ENCODE results near the gene TEX52. TPM values are rescaled to one million over a fixed set of nuclear protein-coding genes. Genes with fewer than 3 reads are reported as not detected.

Gene TEX52
- total RNA-seq, 6 donors from 2014 or later, result not detected

DNA sequence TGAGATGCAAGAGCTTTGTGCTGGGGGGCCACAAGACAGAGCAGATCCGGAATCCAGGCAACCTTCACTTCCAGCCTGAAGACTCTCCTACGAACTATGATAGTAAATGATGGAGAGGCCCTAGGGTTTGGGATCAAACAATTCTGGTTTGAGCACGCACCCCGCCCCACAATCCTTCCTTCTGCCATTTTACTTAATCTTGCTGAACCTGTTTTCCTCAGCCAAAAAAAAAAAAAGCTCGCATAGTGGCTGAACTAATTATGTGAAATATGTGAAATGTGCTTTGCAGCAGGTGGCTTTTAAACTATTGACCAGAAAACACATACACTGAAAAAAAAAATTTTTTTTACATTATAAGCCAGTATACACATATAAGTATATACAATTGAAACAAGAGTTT lies 45.0 kb downstream of the TEX52 start:
- Histone ChIP-seq H3K36me3 (peaks cover 0 to under 1% (median 0%) of the 10 kb centered on the region in 4 donors), H3K9me3 (no peaks in the 10 kb centered on the region), H3K4me3 (peak overlapping the region in 3 of 4 donors; percentile 60 to 72 (median 68)), H3K4me1 (peaks cover 12 to 17% (median 16%) of the 10 kb centered on the region in 4 donors), H3K27me3 (no peaks in the 10 kb centered on the region), H3K27ac (peak overlapping the region in 2 of 4 donors; percentile 88 to 92)
- WGBS, 2 donors, result 67 to 71% methylated on average over 5 of the region's 5 CpGs
- no peak for DNase-seq
- TF ChIP-seq EP300 (IDR thresholded peaks at IDR 0.05) (no peak), POLR2AphosphoS5 (IDR thresholded peaks at IDR 0.05) (no peak), POLR2A (IDR thresholded peaks at IDR 0.05) (no peak)
- TF ChIP-seq, protein P1, sequence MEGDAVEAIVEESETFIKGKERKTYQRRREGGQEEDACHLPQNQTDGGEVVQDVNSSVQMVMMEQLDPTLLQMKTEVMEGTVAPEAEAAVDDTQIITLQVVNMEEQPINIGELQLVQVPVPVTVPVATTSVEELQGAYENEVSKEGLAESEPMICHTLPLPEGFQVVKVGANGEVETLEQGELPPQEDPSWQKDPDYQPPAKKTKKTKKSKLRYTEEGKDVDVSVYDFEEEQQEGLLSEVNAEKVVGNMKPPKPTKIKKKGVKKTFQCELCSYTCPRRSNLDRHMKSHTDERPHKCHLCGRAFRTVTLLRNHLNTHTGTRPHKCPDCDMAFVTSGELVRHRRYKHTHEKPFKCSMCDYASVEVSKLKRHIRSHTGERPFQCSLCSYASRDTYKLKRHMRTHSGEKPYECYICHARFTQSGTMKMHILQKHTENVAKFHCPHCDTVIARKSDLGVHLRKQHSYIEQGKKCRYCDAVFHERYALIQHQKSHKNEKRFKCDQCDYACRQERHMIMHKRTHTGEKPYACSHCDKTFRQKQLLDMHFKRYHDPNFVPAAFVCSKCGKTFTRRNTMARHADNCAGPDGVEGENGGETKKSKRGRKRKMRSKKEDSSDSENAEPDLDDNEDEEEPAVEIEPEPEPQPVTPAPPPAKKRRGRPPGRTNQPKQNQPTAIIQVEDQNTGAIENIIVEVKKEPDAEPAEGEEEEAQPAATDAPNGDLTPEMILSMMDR (IDR thresholded peaks at IDR 0.05), result no peak
- ATAC-seq (ENCODE audit: low FRiP score in 2 of 2), result no peak

DNA sequence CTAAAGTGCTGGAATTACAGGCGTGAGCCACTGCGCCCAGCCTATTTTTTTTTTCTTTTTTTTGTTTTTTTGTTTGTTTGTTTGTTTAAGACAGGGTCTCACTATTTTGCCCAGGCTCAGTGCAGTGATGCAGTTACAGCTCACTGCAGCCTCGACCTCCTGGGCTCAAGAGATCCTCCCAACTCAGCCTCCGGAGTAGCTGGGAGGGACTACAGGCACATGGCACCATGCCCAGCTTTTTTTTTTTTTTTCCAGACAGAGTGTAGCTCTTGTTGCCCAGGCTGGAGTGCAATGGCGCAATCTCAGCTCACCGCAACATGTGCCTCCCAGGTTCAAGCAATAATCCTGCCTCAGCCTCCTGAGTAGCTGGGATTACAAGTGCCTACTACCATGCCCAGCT lies 50.1 kb downstream of the TEX52 start:
- DNase-seq (no peak), ATAC-seq (ENCODE audit: low FRiP score in 2 of 2) (no peak)
- Histone ChIP-seq H3K4me3 (no peak overlapping the region), H3K27ac (no peak overlapping the region), H3K36me3 (peaks cover 13 to 42% (median 23%) of the 10 kb centered on the region in 4 donors), H3K4me1 (peaks cover 0 to 3% (median under 1%) of the 10 kb centered on the region in 4 donors), H3K27me3 (no peaks in the 10 kb centered on the region), H3K9me3 (no peaks in the 10 kb centered on the region)
- TF ChIP-seq, protein P1 (IDR thresholded peaks at IDR 0.05), result no peak
- TF ChIP-seq EP300 (IDR thresholded peaks at IDR 0.05) (no peak), POLR2AphosphoS5 (IDR thresholded peaks at IDR 0.05) (no peak), POLR2A (IDR thresholded peaks at IDR 0.05) (no peak)
- 79 to 89% methylated on average over 6 of the region's 6 CpGs for WGBS, 2 donors

DNA sequence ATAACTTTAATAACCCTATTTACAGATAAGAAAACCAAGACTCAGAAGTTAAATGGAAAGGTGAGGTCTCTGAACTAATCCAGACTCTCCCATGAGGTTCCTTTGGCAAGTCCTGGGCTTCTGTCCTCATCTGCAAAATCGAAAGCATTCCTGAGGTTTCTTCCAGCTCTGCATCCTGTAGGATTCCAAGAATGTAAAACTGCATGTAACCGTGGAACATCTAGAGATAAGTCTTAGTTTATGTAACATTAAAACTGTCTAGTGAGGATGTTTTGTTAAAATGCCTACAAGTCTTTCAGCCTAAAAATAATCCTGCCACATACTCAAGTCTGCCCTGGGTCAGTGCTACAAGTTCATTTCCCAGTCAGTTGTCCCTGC lies 51.7 kb downstream of the TEX52 start:
- H3K27ac ChIP-seq, result no peak overlapping the region
- H3K9me3 ChIP-seq, result no peaks in the 10 kb centered on the region
- peaks cover 19 to 57% (median 39%) of the 10 kb centered on the region in 4 donors for H3K36me3 ChIP-seq
- no peak for ATAC-seq (ENCODE audit: low FRiP score in 2 of 2)
- TF ChIP-seq POLR2AphosphoS5 (IDR thresholded peaks at IDR 0.05) (no peak), EP300 (IDR thresholded peaks at IDR 0.05) (no peak), POLR2A (IDR thresholded peaks at IDR 0.05) (no peak)
- TF ChIP-seq, protein P1 (IDR thresholded peaks at IDR 0.05), result no peak
- DNase-seq, result no peak
- H3K27me3 ChIP-seq, result no peaks in the 10 kb centered on the region
- H3K4me1 ChIP-seq, result no peaks in the 10 kb centered on the region
- no peak overlapping the region for H3K4me3 ChIP-seq
- 58 to 61% methylated on average over 2 of the region's 2 CpGs for WGBS, 2 donors

GRCh38 chr12:2804393-2805142 lies 52.3 kb downstream of the TEX52 start:
- TF ChIP-seq, protein P1 (IDR thresholded peaks at IDR 0.05), result no peak
- TF ChIP-seq POLR2A (IDR thresholded peaks at IDR 0.05) (no peak), EP300 (IDR thresholded peaks at IDR 0.05) (no peak), POLR2AphosphoS5 (IDR thresholded peaks at IDR 0.05) (no peak)
- ATAC-seq (ENCODE audit: low FRiP score in 2 of 2), result no peak
- H3K4me1 ChIP-seq, result no peaks in the 10 kb centered on the region
- H3K27ac ChIP-seq, result no peak overlapping the region
- no peak overlapping the region for H3K4me3 ChIP-seq
- H3K36me3 ChIP-seq, result peaks cover 25 to 63% (median 44%) of the 10 kb centered on the region in 4 donors
- DNase-seq, result no peak
- H3K27me3 ChIP-seq, result no peaks in the 10 kb centered on the region
- no peaks in the 10 kb centered on the region for H3K9me3 ChIP-seq
- WGBS, 2 donors, result 65 to 72% methylated on average over 5 of the region's 5 CpGs
